GM18517 (cell line): ENCODE data around the gene RAB19.
A peak's percentile ranks its signal among the peaks of the same experiment; 100 is the strongest.

ENCODE experiments used
- ATAC-seq: cut with Tn5 transposase; IDR thresholded peaks from one replicate; pipeline ENCODE4 v1.9.1; 2021; ENCODE audit warnings: mild to moderate bottlenecking, moderate library complexity; ENCODE audit not compliant: unreplicated experiment

The RAB19 gene

GRCh38 chr7:140403878-140404564, at the start of gene RAB19:
Gene RAB19, plus strand, starts transcription at chr7:140404058. Its CDS starts 3,589 bp downstream, at chr7:140407647.
- ATAC-seq, result no peak

GRCh38 chr7:140358024-140358411, 45.8 kb upstream of the RAB19 start:
- no peak for ATAC-seq

- ATAC-seq, result peak; percentile 35
These were observed 45.3 kb upstream of the RAB19 start for GRCh38 chr7:140358412-140359051.

GRCh38 chr7:140360697-140361229, 43.1 kb upstream of the RAB19 start:
- ATAC-seq, result no peak

- no peak for ATAC-seq
These were observed 39.0 kb upstream of the RAB19 start for GRCh38 chr7:140364819-140365218.

GRCh38 chr7:140367528-140367927, 36.3 kb upstream of the RAB19 start:
- no peak for ATAC-seq

- ATAC-seq, result no peak
These were observed 34.6 kb upstream of the RAB19 start for GRCh38 chr7:140369294-140369693.

- no peak for ATAC-seq
These were observed 28.5 kb upstream of the RAB19 start for GRCh38 chr7:140375323-140375722.

- no peak for ATAC-seq
These were observed 27.7 kb upstream of the RAB19 start for GRCh38 chr7:140375892-140376730.

- ATAC-seq, result no peak
These were observed 19.7 kb upstream of the RAB19 start for GRCh38 chr7:140383954-140384713.

- ATAC-seq, result no peak
These were observed 18.8 kb upstream of the RAB19 start for GRCh38 chr7:140384894-140385545.

- no peak for ATAC-seq
These were observed 14.4 kb upstream of the RAB19 start for GRCh38 chr7:140389445-140389844.

- ATAC-seq, result no peak
These were observed 13.8 kb upstream of the RAB19 start for GRCh38 chr7:140390034-140390433.

GRCh38 chr7:140390466-140391190, 13.2 kb upstream of the RAB19 start:
- ATAC-seq, result peak; percentile 76

- ATAC-seq, result no peak
These were observed 12.2 kb upstream of the RAB19 start for GRCh38 chr7:140391634-140392033.

- ATAC-seq, result no peak
These were observed 10.0 kb upstream of the RAB19 start for GRCh38 chr7:140393756-140394306.

- ATAC-seq, result peak; percentile 87
These were observed 5.8 kb upstream of the RAB19 start, which contains the start of gene SLC37A3 for GRCh38 chr7:140397784-140398750. Gene SLC37A3, minus strand, starts transcription at chr7:140398530. Its CDS starts 16,004 bp downstream, at chr7:140382526.

GRCh38 chr7:140398821-140399220, 5.0 kb upstream of the RAB19 start:
- ATAC-seq, result no peak
